Measurements from ENCODE around the gene PRXL2A. TPM values are rescaled to one million over a fixed set of nuclear protein-coding genes. Genes with fewer than 3 reads are reported as not detected.

PRXL2A gene
- total and polyA plus RNA-seq, 2 of the 4 experiments (the other 2 are of a cell fraction) = 0.90 to 0.92 TPM

DNA sequence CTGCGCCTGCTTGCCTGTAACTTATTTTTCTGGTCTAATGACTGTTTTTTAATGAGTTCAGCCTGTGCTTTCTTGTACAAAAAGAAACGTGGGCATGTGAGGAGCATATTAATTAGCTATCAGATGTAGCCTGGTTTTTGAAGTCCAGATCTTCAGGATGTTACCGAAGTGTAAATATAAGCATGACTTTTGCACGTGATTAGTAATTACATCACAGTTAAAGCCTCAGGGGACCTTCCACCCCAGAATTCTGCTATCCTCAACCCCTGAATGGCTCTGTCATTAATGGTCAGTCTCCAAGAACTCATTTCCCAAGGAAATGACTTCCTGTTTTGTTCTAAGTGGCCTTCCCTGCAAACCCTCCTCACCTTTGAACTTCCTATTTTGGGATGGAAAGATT is 2.1 kb upstream of the PRXL2A start:
- no CpG with 5 or more reads among the region's 4 CpGs for WGBS, 2 experiments (ENCODE audit: extremely low coverage in 2 of 2, insufficient read length in 1 of 2)
- Histone ChIP-seq H3K14ac (replicated peaks; ENCODE audit: low read depth, low read length) (no peak overlapping the region), H3K27me3 (ENCODE audit: control insufficient read depth, insufficient read depth, low read length) (peaks cover 18% of the 10 kb centered on the region), H4K5ac (ENCODE audit: low read depth, low read length) (no peak overlapping the region), H3K4ac (ENCODE audit: low read depth, low read length) (no peak overlapping the region), H2BK120ac (ENCODE audit: low read depth, low read length) (no peak overlapping the region), H3K9ac (ENCODE audit: low read depth, low read length) (no peak overlapping the region), H3K4me1 (ENCODE audit: control insufficient read depth, insufficient read depth, low read length) (no peaks in the 10 kb centered on the region; the same call in 1 of the 2 replicates), H3K23ac (ENCODE audit: low read depth, low read length) (no peak overlapping the region), H3K9me1 (ENCODE audit: insufficient read depth, low read length) (no peaks in the 10 kb centered on the region; the same call in 1 of the 2 replicates), H2AK9ac (replicated peaks; ENCODE audit: low read depth, low read length, poor library complexity) (no peak overlapping the region), H3K9me3 (ENCODE audit: control insufficient read depth, insufficient read depth, low read length) (no peaks in the 10 kb centered on the region), H2BK15ac (ENCODE audit: low read depth, low read length) (no peak overlapping the region), H4K8ac (ENCODE audit: low read depth in 2 of 2, low read length in 2 of 2) (no peak overlapping the region), H3K4me2 (ENCODE audit: low read depth, low read length) (no peak overlapping the region), H3K4me3 (ENCODE audit: insufficient read depth, low read depth, low read length) (no peak overlapping the region), H3K56ac (ENCODE audit: extremely low read depth, insufficient read depth, low read length) (no peak overlapping the region), H3K36me3 (ENCODE audit: control insufficient read depth, insufficient read depth, low read length) (no peaks in the 10 kb centered on the region), H3K27ac (ENCODE audit: insufficient read depth, low read length) (no peak overlapping the region), H4K91ac (ENCODE audit: insufficient read depth, low read depth, low read length) (no peak overlapping the region), H4K20me1 (ENCODE audit: insufficient read depth, low read length) (no peaks in the 10 kb centered on the region), H2AK5ac (ENCODE audit: low read depth, low read length) (no peak overlapping the region), H2BK20ac (ENCODE audit: low read depth, low read length) (no peak overlapping the region), H2AFZ (replicated peaks; ENCODE audit: low read length, poor library complexity) (no peak overlapping the region), H3K79me1 (ENCODE audit: low read depth in 1 of 2, low read length in 2 of 2) (no peaks in the 10 kb centered on the region), H3K18ac (ENCODE audit: low read depth, low read length) (no peak overlapping the region), H2BK5ac (ENCODE audit: low read depth, low read length, poor library complexity, severe bottlenecking) (no peak overlapping the region)
- intact Hi-C loops (cut with micrococcal nuclease) (no loop called here), dilution Hi-C loops (cut with HindIII; ENCODE audit: low sequenced_read_pairs, unreplicated experiment) (no loop called here), in situ Hi-C loops (cut with MboI; ENCODE audit: low sequenced_read_pairs) (no loop called here)
- BruUV-seq (replicated peaks) = no TSS peak
- ChIA-PET CTCF (interaction anchor here (1.4 kb wide), 1 partner anchor 28 kb away, joined by 6 read pairs; no protein-coding TSS in a partner anchor), POLR2A (ENCODE audit: unreplicated experiment) (no interaction called here)
- ATAC-seq (ENCODE audit: low read depth) = no peak
- TF ChIP-seq RFX5 (IDR thresholded peaks at IDR 0.05; ENCODE audit: low read depth, low read length) (no peak), CEBPB (IDR thresholded peaks at IDR 0.05; ENCODE audit: low read depth, low read length) (no peak), POLR2A (IDR thresholded peaks at IDR 0.05; ENCODE audit: low read depth, low read length) (no peak), RAD21 (IDR thresholded peaks at IDR 0.05; ENCODE audit: low read length) (no peak)
- DNase-seq = no peak

All from IMR-90 (cell line).